GM19468 (cell line): ENCODE results near the gene LAMTOR1.

Experiments used
- ATAC-seq: cut with Tn5 transposase; IDR thresholded peaks from one replicate; pipeline ENCODE4 v1.9.1; 2021; ENCODE audit warnings: mild to moderate bottlenecking, moderate library complexity, moderate number of reproducible peaks; ENCODE audit not compliant: unreplicated experiment; ENCODE audit errors: extremely low read depth

Gene LAMTOR1

DNA sequence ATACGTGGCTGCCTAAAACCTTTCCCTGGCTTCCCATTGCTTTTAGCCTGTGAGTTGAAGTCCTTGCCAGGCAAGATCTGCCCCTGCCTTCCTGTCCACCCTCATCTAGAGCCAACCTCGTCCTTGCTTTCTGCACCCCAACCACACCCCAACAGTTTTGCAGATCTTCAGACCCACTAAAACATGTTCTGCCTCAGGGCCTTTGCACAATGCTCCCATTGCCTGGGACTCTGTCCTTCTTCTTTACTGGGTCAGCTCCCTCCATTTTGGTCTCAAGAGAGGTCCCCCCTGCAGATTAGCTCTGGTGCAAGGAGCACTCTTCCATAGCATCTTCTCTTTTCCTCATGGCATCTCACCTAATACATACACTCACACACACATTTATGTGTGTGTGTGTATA, 17.8 kb upstream of the LAMTOR1 start:
- no peak for ATAC-seq

GRCh38 chr11:72119198-72119597, 16.1 kb upstream of the LAMTOR1 start:
- ATAC-seq = no peak

DNA sequence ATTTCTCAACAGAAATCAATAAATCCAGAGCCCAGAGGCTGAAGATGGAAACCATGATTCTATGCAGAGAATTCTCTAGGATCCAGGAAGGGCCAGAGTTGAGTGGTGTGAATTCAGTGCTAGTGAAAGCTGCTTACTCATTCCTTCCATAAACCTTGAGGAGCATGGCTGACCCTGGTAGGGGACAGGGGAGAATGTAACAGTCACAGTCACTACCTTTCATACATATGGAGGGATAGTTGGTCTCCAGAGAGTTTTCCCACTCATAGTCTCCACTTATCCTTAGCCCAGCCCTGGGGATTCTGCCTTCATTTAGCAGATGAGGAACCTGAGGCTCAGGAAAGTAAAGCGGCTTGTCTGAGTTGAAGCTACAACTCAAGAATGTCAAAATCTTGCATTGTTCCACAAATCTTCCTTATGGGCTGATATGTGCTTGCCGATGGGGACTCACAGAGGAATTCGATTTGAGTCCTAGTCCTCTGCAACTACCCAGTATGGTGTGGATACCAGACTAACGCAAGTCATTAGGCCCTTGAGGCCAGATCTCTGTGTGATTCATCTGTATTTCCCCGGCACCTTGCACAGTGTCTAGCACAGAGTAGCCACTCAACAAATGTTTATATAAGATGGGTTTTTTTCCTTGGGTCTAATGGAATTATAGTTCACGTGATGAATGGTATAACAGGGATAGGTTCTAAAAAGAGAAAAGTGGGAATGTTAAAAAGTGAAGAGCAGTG, 13.1 kb upstream of the LAMTOR1 start:
- ATAC-seq = no peak

DNA sequence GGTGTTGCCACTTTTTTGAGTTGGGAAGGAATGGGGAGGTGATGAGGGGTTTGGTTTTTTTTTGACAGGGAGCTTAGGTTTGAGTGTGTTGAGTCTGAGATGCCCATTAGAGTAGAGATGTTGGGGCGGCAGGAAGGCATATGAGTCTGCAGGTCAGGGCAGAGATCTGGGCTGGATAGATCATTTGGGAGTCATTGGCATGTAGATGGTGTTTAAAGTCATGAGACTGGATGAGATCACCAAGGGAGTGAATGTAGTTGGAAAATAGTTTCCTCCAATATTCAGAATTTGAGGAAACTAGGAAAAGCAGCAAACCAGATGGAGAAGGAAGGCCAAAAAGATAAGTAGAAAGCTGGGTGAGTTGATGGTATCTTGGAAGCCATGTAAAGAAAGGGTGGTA, 11.5 kb upstream of the LAMTOR1 start:
- no peak for ATAC-seq

GRCh38 chr11:72112978-72113808, 10.1 kb upstream of the LAMTOR1 start:
- no peak for ATAC-seq

DNA sequence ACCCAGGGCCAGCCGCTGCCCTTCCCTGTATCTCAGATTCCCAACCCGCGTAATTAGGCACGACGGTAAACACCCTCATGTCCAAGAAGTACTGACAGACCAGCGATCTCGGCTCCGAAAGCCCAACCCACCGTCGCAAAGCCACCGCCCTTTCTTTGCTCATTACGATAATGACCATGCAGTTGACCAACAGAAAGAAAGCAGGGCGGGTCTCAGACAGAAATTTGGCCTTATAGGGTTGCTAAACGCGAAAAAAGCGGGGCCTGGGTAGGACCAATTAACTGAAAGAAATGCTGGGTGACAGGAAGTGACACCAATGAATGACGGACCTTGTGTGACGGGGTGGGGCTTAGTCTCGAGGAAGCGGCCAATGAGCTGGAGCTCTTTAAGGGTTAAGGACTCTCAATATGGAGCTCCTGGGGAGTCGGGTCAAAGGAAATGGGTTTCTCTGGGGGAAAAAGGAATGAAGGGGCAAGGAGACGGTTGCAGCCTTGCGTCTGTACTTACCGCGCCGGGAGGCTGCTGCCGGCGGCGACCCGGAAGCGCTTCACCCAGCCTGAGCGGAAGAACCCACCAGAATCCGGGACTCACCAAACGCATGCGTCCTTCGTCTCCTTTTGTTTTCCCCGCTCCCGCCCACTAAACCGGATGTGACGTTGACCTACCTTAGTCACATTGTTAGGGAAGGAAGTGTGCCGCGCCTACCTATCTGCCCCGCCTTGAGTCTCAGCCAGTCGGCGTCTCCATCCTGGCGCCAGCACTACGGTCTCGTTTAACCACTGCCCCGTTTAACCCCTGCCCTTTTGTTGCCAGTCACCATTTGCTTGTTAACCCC, 9.3 kb upstream of the LAMTOR1 start, which contains the start of gene ANAPC15:
TSS of gene ANAPC15 (minus strand) at position 553 of the 835 bp plus-strand sequence. CDS start 1,419 bp downstream, outside the sequence.
- ATAC-seq = peak; percentile 81

- no peak for ATAC-seq
Observed at GRCh38 chr11:72111300-72112142, 8.4 kb upstream of the LAMTOR1 start.

DNA sequence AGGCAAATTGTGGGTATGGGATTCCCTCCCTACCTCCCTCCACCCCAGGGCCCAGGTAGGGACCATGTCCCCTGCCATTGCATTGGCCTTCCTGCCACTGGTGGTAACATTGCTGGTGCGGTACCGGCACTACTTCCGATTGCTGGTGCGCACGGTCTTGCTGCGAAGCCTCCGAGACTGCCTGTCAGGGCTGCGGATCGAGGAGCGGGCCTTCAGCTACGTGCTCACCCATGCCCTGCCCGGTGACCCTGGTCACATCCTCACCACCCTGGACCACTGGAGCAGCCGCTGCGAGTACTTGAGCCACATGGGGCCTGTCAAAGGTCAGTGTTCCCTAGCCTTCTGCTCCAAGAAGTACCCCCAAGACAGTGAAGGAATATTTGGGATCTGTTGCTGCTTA, 2.8 kb upstream of the LAMTOR1 start, which contains the start of gene TOMT:
TSS of gene TOMT (plus strand) at position 37 of the 400 bp plus-strand sequence. CDS start at position 65, 28 bp downstream.
- no peak for ATAC-seq

GRCh38 chr11:72103754-72104167, 664 bp upstream of the LAMTOR1 start:
- no peak for ATAC-seq

DNA sequence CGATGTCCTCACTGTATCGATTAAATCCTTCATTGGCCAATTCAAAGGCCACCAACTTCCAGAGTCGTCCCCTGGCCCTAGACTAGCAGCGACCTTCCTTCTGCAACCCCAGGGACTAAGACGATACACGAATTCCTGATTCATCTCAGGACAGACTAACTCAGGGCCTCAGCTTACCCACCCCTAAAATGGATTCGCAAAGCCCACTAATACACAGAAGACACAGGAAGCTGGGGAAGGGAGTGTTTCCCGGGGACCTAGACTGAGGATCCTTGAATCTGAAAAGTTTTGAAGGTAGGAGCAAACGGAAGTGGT, 509 bp downstream of the LAMTOR1 start:
- ATAC-seq = no peak

GRCh38 chr11:72102162-72102561, 935 bp downstream of the LAMTOR1 start:
- no peak for ATAC-seq

GRCh38 chr11:72100462-72100861, 2.6 kb downstream of the LAMTOR1 start:
- no peak for ATAC-seq

GRCh38 chr11:72100009-72100408, 3.1 kb downstream of the LAMTOR1 start:
- no peak for ATAC-seq

- no peak for ATAC-seq
Observed at GRCh38 chr11:72098741-72099140, 4.4 kb downstream of the LAMTOR1 start.

DNA sequence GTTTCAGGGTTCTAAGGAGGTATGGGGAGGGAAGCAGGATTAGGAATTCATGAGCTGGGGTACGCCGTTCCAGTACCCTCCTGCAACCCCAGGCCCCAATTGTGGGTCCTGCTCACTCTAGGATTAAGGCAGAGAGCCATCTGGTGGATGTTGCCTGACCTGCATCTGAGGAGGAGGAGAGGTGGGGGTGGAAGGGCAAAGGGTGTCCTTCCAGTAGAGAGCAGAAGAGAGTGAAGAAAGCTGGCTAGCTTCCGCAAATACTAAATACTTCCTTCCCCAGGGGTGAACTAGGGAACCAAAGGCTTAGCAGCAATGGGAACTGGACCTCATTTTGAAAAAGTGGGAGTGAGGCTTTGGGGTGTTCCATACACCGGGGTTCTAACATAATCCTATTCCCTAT, 11.8 kb downstream of the LAMTOR1 start:
- ATAC-seq = no peak

- ATAC-seq = no peak
Observed at GRCh38 chr11:72088076-72088808, 14.9 kb downstream of the LAMTOR1 start.

GRCh38 chr11:72085621-72086351, 17.3 kb downstream of the LAMTOR1 start:
- no peak for ATAC-seq

- no peak for ATAC-seq
Observed at GRCh38 chr11:72084965-72085364, 18.1 kb downstream of the LAMTOR1 start.
